Panc1 (cell line): Measurements from ENCODE around the gene KRTAP10-4. TPM values are rescaled to one million over a fixed set of nuclear protein-coding genes. Genes with fewer than 3 reads are reported as not detected.

ENCODE experiments used
- ATAC-seq: fragments of 200-7000 bp; cut with Tn5 transposase; 2 replicates; pipeline ENCODE4 v1.9.1; 2020; ENCODE audit warnings: mild to moderate bottlenecking, moderate library complexity
- BruUV-seq: library from RNA; stranded (reverse); fragments of 400-500 nt; replicated peaks from 2 replicates; lab custom pipeline; 2021; lab: Mats Ljungman, UMichigan
- CTCF ChIA-PET: fragments of 300-600 bp; sonication (Branson Sonifier 250); formaldehyde crosslinking; loops from one replicate; lab custom pipeline; 2022; ENCODE audit warnings: antibody characterized with exemption; lab: Charles Lee
- POLR2A ChIA-PET: fragments of 300-600 bp; sonication (Branson Sonifier 250); formaldehyde crosslinking; loops from one replicate; lab custom pipeline; 2022; ENCODE audit warnings: antibody characterized with exemption; lab: Charles Lee
- DNase-seq: peaks from one replicate; pipeline ENCODE4 v3.0.0-alpha.2; 2010; ENCODE audit warnings: low read depth, low spot score
- H3K27ac ChIP-seq: 2 replicates; pipeline ENCODE4 v1.5.1; 2011; ENCODE audit warnings: mild to moderate bottlenecking, low read length, inconsistent platforms
- H3K27me3 ChIP-seq: fragments of 200-500 bp; sonication (Bioruptor generic); 2 replicates; pipeline ENCODE4 v1.6.0; 2014; ENCODE audit warnings: low read length, inconsistent platforms; ENCODE audit not compliant: control insufficient read depth, insufficient read depth
- H3K36me3 ChIP-seq: fragments of 200-500 bp; sonication (Bioruptor generic); 2 replicates; pipeline ENCODE4 v1.5.1; 2014; ENCODE audit warnings: inconsistent platforms, mild to moderate bottlenecking, low read length, moderate library complexity; ENCODE audit not compliant: control insufficient read depth, insufficient read depth
- H3K4me1 ChIP-seq: 2 replicates; pipeline ENCODE4 v1.5.1; 2011; ENCODE audit warnings: inconsistent platforms, mild to moderate bottlenecking, low read length, moderate library complexity; ENCODE audit not compliant: control insufficient read depth, insufficient read depth
- H3K4me3 ChIP-seq, 2 experiments: 2 replicates each; pipeline ENCODE4 v1.5.1; 2011 to 2012; ENCODE audit warnings: low read depth in 2 of 2, low read length in 2 of 2, mild to moderate bottlenecking in 2 of 2, inconsistent platforms in 1 of 2, moderate library complexity in 1 of 2
- H3K9me3 ChIP-seq: fragments of 200-500 bp; sonication (Bioruptor generic); 2 replicates; pipeline ENCODE4 v1.5.1; 2014; ENCODE audit warnings: low read depth, mild to moderate bottlenecking, inconsistent platforms, low read length, moderate library complexity; ENCODE audit not compliant: control insufficient read depth, insufficient read depth
- CTCF ChIP-seq: fragments of 450-650 bp; IDR thresholded peaks from 2 replicates; pipeline ENCODE4 v1.5.1; 2017; ENCODE audit warnings: mild to moderate bottlenecking
- POLR2AphosphoS5 ChIP-seq: IDR thresholded peaks from 2 replicates; pipeline ENCODE4 v1.6.1; 2012; ENCODE audit warnings: mild to moderate bottlenecking, low read depth, low read length, moderate library complexity
- SIN3A ChIP-seq: IDR thresholded peaks from 2 replicates; pipeline ENCODE4 v1.6.1; 2012; ENCODE audit warnings: low read depth, mild to moderate bottlenecking, low read length, moderate library complexity, borderline replicate concordance; ENCODE audit not compliant: insufficient read depth
- TCF7L2 ChIP-seq: IDR thresholded peaks from 2 replicates; pipeline ENCODE4 v1.6.1; 2011; ENCODE audit warnings: mild to moderate bottlenecking, low read depth, low read length, inconsistent platforms
- in situ Hi-C: cut with HindIII; loops from 2 replicates; pipeline ENCODE4 v1.10.0; 2016; ENCODE audit warnings: low sequenced_read_pairs, low pct_unique_long_range_greater_than_20kb
- intact Hi-C: fragments of 100-400 bp; cut with micrococcal nuclease; formaldehyde crosslinking; loops from one replicate; pipeline ENCODE4 v1.10.0; 2022; ENCODE audit not compliant: unreplicated experiment
- total RNA-seq: library from RNA; stranded (reverse); gene quantifications from one replicate; pipeline ENCODE4 v1.2.1, GENCODE V29; 2021; ENCODE audit not compliant: unreplicated experiment
- TF ChIP-seq, protein P1 (sequence below), 2 experiments: IDR thresholded peaks; 2 replicates each; pipeline ENCODE4 v1.6.1; 2011 to 2012; ENCODE audit warnings: low read depth in 2 of 2, control low read depth in 1 of 2, low read length in 1 of 2, mild to moderate bottlenecking in 1 of 2, moderate library complexity in 1 of 2; ENCODE audit not compliant: insufficient read depth in 1 of 2

KRTAP10-4 gene
- total RNA-seq, 1 experiment from 2014 or later = not detected

DNA sequence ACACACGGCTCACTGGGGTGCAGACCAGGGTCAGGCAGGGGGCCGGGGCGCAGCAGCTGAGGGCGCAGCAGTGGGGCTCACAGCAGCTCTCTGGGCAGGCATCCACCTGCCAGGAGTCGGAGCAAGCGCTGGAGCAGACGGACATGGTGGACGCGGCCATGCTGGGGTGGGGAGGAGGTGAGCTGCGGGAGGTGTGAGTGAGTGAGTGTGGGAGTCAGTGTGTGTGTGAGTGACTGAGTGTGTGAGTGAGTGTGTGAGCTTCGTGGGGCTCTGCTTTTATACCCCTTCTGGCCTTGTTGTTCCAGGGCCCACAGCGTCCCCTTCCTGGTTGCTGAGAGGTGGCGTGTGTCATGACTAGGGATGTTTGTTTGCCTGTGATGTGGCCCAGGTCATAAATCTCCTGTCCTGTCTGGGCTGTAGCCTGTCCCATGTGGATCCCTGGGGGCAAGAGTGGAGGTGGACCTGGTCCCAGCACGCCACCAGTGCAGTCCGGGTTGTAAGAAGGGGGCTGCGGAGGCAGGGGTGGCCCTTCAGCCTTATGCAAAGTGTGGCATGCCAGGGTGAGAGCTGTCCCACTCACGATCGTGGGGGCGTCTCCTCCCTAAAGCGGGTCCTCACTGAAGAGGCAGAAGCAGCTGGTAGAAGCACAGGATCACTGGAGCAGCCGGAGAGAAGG lies 33.4 kb upstream of the KRTAP10-4 start, which contains the start of gene KRTAP10-1:
Gene KRTAP10-1 (minus strand): TSS at position 205 of the 676 bp plus-strand sequence. CDS start 45 bp downstream, at position 160.
- no peak within 1 kb of the TSS for H3K4me3 ChIP-seq
- POLR2A ChIA-PET = no interaction called here
- in situ Hi-C loops = no loop called here
- DNase-seq (no peak), ATAC-seq (no peak)
- H3K4me1 ChIP-seq = no peaks in the 10 kb centered on the region
- intact Hi-C loops = no loop called here
- no peak within 1 kb of the TSS for H3K27ac ChIP-seq
- CTCF ChIA-PET = no interaction called here
- peaks cover 12% of the 10 kb centered on the region; the same call in 1 of the 2 replicates for H3K9me3 ChIP-seq
- H3K36me3 ChIP-seq = no peaks in the 10 kb centered on the region
- TF ChIP-seq CTCF (no peak), TCF7L2 (no peak), POLR2AphosphoS5 (no peak), SIN3A (no peak)
- TF ChIP-seq, protein P1, sequence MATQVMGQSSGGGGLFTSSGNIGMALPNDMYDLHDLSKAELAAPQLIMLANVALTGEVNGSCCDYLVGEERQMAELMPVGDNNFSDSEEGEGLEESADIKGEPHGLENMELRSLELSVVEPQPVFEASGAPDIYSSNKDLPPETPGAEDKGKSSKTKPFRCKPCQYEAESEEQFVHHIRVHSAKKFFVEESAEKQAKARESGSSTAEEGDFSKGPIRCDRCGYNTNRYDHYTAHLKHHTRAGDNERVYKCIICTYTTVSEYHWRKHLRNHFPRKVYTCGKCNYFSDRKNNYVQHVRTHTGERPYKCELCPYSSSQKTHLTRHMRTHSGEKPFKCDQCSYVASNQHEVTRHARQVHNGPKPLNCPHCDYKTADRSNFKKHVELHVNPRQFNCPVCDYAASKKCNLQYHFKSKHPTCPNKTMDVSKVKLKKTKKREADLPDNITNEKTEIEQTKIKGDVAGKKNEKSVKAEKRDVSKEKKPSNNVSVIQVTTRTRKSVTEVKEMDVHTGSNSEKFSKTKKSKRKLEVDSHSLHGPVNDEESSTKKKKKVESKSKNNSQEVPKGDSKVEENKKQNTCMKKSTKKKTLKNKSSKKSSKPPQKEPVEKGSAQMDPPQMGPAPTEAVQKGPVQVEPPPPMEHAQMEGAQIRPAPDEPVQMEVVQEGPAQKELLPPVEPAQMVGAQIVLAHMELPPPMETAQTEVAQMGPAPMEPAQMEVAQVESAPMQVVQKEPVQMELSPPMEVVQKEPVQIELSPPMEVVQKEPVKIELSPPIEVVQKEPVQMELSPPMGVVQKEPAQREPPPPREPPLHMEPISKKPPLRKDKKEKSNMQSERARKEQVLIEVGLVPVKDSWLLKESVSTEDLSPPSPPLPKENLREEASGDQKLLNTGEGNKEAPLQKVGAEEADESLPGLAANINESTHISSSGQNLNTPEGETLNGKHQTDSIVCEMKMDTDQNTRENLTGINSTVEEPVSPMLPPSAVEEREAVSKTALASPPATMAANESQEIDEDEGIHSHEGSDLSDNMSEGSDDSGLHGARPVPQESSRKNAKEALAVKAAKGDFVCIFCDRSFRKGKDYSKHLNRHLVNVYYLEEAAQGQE (IDR thresholded peaks at IDR 0.05; ENCODE audit: insufficient read depth in 1 of 2, low read depth in 2 of 2, low read length in 1 of 2) = no peak
- BruUV-seq = no TSS peak
- H3K27me3 ChIP-seq = no peaks in the 10 kb centered on the region

- POLR2A ChIA-PET = no interaction called here
- no peak overlapping the region for H3K27ac ChIP-seq
- TF ChIP-seq SIN3A (no peak), CTCF (no peak), TCF7L2 (no peak), POLR2AphosphoS5 (no peak)
- TF ChIP-seq, protein P1 (IDR thresholded peaks at IDR 0.05; ENCODE audit: insufficient read depth in 1 of 2, low read depth in 2 of 2, low read length in 1 of 2) = no peak
- H3K4me3 ChIP-seq = no peak overlapping the region
- no peaks in the 10 kb centered on the region for H3K4me1 ChIP-seq
- no peaks in the 10 kb centered on the region for H3K27me3 ChIP-seq
- peaks cover 12% of the 10 kb centered on the region; the same call in 1 of the 2 replicates for H3K9me3 ChIP-seq
- intact Hi-C loops (no loop called here), in situ Hi-C loops (no loop called here)
- CTCF ChIA-PET = interaction anchor here (0.6 kb wide), 1 partner anchor 376 kb away, joined by 11 read pairs; no protein-coding TSS in a partner anchor
- no peaks in the 10 kb centered on the region for H3K36me3 ChIP-seq
- DNase-seq = no peak
- no peak for ATAC-seq
- no TSS peak for BruUV-seq
These were observed 32.7 kb upstream of the KRTAP10-4 start for GRCh38 chr21:44540741-44541288.
